Transverse colon (tissue), 3 donors: ENCODE results near the gene ANKRD33B.

Experiments
- CTCF ChIP-seq, 5 experiments: fragments of 200-600 bp in 3 of 5; fragments of 450-650 bp in 2 of 5; sonication (generic) in 3 of 5; IDR thresholded peaks; 1 replicate in 2 of 5; 2 replicates in 3 of 5; pipeline ENCODE4 v1.5.1; 2016 to 2017; ENCODE audit warnings: antibody characterized with exemption in 5 of 5, inconsistent platforms in 3 of 5, mild to moderate bottlenecking in 2 of 5, moderate library complexity in 1 of 5
- POLR2A ChIP-seq: fragments of 450-650 bp; IDR thresholded peaks from one replicate; pipeline ENCODE4 v1.6.1; 2016; ENCODE audit warnings: antibody characterized with exemption, mild to moderate bottlenecking, moderate library complexity

DNA sequence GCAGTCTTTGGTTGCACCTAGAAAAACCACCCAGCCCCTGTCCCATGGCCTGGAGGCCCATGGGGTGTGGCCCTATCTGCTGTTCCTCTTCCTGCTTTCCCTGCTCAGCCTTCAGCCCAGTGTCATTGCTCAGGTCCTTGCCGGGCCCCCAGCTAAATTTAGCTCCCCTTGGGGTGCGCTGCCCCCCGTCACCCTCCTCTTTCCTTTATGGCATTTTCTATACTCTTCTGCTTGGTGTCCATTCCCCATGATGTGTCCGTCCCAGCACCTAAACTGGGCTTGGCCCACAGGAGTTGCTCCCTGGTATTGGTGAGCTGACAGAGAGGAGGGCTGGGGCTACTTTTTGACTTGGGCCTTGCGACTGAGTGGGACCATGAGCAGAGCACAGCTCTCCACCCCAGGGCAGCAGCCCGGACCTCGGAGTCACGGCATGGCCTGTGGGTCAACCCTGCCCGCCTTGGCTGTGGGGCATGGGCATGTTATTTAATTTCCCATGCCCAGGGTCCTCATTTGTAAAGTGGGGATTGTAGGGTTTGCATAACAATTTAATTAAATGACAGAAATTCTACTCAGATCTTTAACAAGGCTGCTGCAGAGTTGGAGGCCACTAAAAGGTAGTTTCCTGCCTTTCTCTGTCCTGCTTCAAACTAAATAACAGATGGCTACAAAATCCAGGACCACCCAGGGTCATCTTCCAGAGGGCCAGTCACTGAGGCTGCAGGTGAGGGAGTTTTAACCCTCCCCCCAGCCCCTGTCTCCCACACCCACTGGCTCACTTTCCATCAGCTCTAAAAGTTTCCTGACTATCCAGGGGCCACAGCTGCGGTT is 99.0 kb downstream of the ANKRD33B start:
- no peak for TF ChIP-seq CTCF (IDR thresholded peaks at IDR 0.05)
- TF ChIP-seq POLR2A, result no peak
